HEK293 (cell line): ENCODE results near the gene GLT1D1.

ENCODE experiments used
- CTCF ChIP-seq: fragments of 450-650 bp; formaldehyde crosslinking; IDR thresholded peaks from 2 replicates; pipeline ENCODE4 v1.5.1; 2016; ENCODE audit warnings: missing biosample characterization, missing genetic modification characterization
- KLF16 ChIP-seq: fragments of 450-650 bp; formaldehyde crosslinking; IDR thresholded peaks from 2 replicates; pipeline ENCODE4 v1.5.1; 2017; ENCODE audit warnings: missing biosample characterization, missing genetic modification characterization
- ZNF24 ChIP-seq: fragments of 450-650 bp; formaldehyde crosslinking; IDR thresholded peaks from 2 replicates; pipeline ENCODE4 v1.5.1; 2016; ENCODE audit warnings: missing biosample characterization, missing genetic modification characterization
- ZNF423 ChIP-seq: fragments of 450-650 bp; formaldehyde crosslinking; IDR thresholded peaks from 2 replicates; pipeline ENCODE4 v1.5.1; 2016; ENCODE audit warnings: missing biosample characterization, missing genetic modification characterization
- ZNF558 ChIP-seq: fragments of 450-650 bp; formaldehyde crosslinking; IDR thresholded peaks from 2 replicates; pipeline ENCODE4 v1.5.1; 2016; ENCODE audit warnings: missing biosample characterization, missing genetic modification characterization
- ZNF830 ChIP-seq: fragments of 450-650 bp; IDR thresholded peaks from 2 replicates; pipeline ENCODE4 v1.5.0; 2018; ENCODE audit warnings: missing biosample characterization, missing genetic modification characterization, low read depth, mild to moderate bottlenecking, moderate library complexity

- no peak for TF ChIP-seq CTCF
- no peak for TF ChIP-seq ZNF830
- no peak for TF ChIP-seq ZNF24 (tag by site-specific recombination)
- TF ChIP-seq ZNF423, result no peak
- TF ChIP-seq ZNF558 (tag by site-specific recombination), result no peak
- no peak for TF ChIP-seq KLF16
These were observed 42.8 kb upstream of the GLT1D1 start for GRCh38 chr12:128810182-128811127.
